Activated T-helper 9 cell treated with anti-CD3 and anti-CD28 coated beads, Interleukin-2, amount 50 U/mL, for 16 hours (primary cell): ENCODE data around the gene NAB1.
"Not testable (repeated sequence)": the region's sequence is repeated elsewhere in the genome, so short reads cannot be mapped to it uniquely, and the experiment has no call there.

Source experiments
- DNase-seq: peaks from one replicate; pipeline ENCODE4 v3.0.0-alpha.2; 2020; ENCODE audit warnings: low read depth

The NAB1 gene

GRCh38 chr2:190649035-190649797, at the start of gene NAB1:
TSS of gene NAB1 (plus strand) at chr2:190649083. CDS start at chr2:190659177, 10,094 bp downstream.
- DNase-seq, result peak; percentile 60

GRCh38 chr2:190599546-190600220, 49.2 kb upstream of the NAB1 start:
- no peak for DNase-seq

GRCh38 chr2:190600293-190601103, 48.4 kb upstream of the NAB1 start:
- DNase-seq, result no peak

- DNase-seq, result no peak
Measured at GRCh38 chr2:190603374-190603773, 45.5 kb upstream of the NAB1 start.

GRCh38 chr2:190607014-190607597, 41.8 kb upstream of the NAB1 start:
- DNase-seq, result no peak

GRCh38 chr2:190607657-190608357, 41.1 kb upstream of the NAB1 start:
- DNase-seq, result no peak

- not testable (repeated sequence) for DNase-seq
Measured at GRCh38 chr2:190608863-190609262, 40.0 kb upstream of the NAB1 start.

- DNase-seq, result not testable (repeated sequence)
Measured at GRCh38 chr2:190609397-190609796, 39.5 kb upstream of the NAB1 start.

- DNase-seq, result not testable (repeated sequence)
Measured at GRCh38 chr2:190610528-190610927, 38.4 kb upstream of the NAB1 start.

- DNase-seq, result no peak
Measured at GRCh38 chr2:190615555-190616200, 33.2 kb upstream of the NAB1 start.

GRCh38 chr2:190618030-190618429, 30.9 kb upstream of the NAB1 start:
- no peak for DNase-seq

- no peak for DNase-seq
Measured at GRCh38 chr2:190625691-190626090, 23.2 kb upstream of the NAB1 start.

- DNase-seq, result no peak
Measured at GRCh38 chr2:190626641-190627210, 22.2 kb upstream of the NAB1 start.

- DNase-seq, result no peak
Measured at GRCh38 chr2:190627448-190628412, 21.2 kb upstream of the NAB1 start.

GRCh38 chr2:190628591-190629319, 20.1 kb upstream of the NAB1 start:
- no peak for DNase-seq

- no peak for DNase-seq
Measured at GRCh38 chr2:190634381-190634780, 14.5 kb upstream of the NAB1 start.

GRCh38 chr2:190635781-190636180, 13.1 kb upstream of the NAB1 start:
- DNase-seq, result no peak

GRCh38 chr2:190636361-190636760, 12.5 kb upstream of the NAB1 start:
- no peak for DNase-seq

- DNase-seq, result no peak
Measured at GRCh38 chr2:190637281-190637734, 11.6 kb upstream of the NAB1 start.
